HCT116 (cell line): ENCODE measurements around the gene EIF4EBP3. TPM values are rescaled to one million over a fixed set of nuclear protein-coding genes. Genes with fewer than 3 reads are reported as not detected.

Experiments used
- ATAC-seq: fragments of 200-7000 bp; cut with Tn5 transposase; 2 replicates; pipeline ENCODE4 v1.9.1; 2020; ENCODE audit warnings: mild to moderate bottlenecking, moderate library complexity
- BruUV-seq: library from RNA; stranded (reverse); fragments of 400-500 nt; replicated peaks from 2 replicates; lab custom pipeline; 2021; lab: Mats Ljungman, UMichigan
- CTCF ChIA-PET: fragments of 300-600 bp; sonication (Branson Sonifier 250); formaldehyde crosslinking; loops from one replicate; lab custom pipeline; 2021; ENCODE audit warnings: antibody characterized with exemption; lab: Charles Lee
- POLR2A ChIA-PET: fragments of 300-600, 350-600 bp; sonication (Branson Sonifier 250); formaldehyde crosslinking; loops from one replicate; lab custom pipeline; 2021; ENCODE audit warnings: antibody characterized with exemption; lab: Charles Lee
- RAD21 ChIA-PET, 2 experiments: fragments of 300-600 bp; sonication (Branson Sonifier 250); formaldehyde crosslinking; loops; one replicate each; lab custom pipeline; 2023; ENCODE audit warnings: low total read pairs in 2 of 2; ENCODE audit not compliant: uncharacterized antibody in 2 of 2, unreplicated experiment in 2 of 2, low non-redundant PET in 1 of 2; lab: Charles Lee
- DNase-seq: peaks from one replicate; pipeline ENCODE4 v3.0.0-alpha.2; 2010; ENCODE audit warnings: low read depth, low spot score
- H2AFZ ChIP-seq: fragments of 200-600 bp; shearing (Covaris generic), sonication (generic); 2 replicates; pipeline ENCODE4 v1.6.1; 2017; ENCODE audit warnings: low read depth, mixed run types, mixed read lengths, antibody characterized with exemption, low read length; ENCODE audit not compliant: poor library complexity, severe bottlenecking
- H3K27ac ChIP-seq: 2 replicates; pipeline ENCODE4 v1.5.1; 2012; ENCODE audit warnings: low read depth, low read length
- H3K27me3 ChIP-seq: fragments of 200-600 bp; sonication (generic); 2 replicates; pipeline ENCODE4 v1.6.1; 2016; ENCODE audit warnings: mixed run types, low read length, mixed read lengths; ENCODE audit not compliant: insufficient read depth
- H3K36me3 ChIP-seq, 2 experiments: fragments of 200-500 bp in 1 of 2; fragments of 200-600 bp in 1 of 2; sonication (Bioruptor generic) in 1 of 2; sonication (generic) in 1 of 2; 2 replicates each; pipeline versions ENCODE4 v1.5.1 to v1.6.1; 2014 to 2016; ENCODE audit warnings: low read length in 2 of 2, inconsistent platforms in 1 of 2, mixed read lengths in 1 of 2, mixed run types in 1 of 2; ENCODE audit not compliant: insufficient read depth in 2 of 2, control insufficient read depth in 1 of 2
- H3K4me1 ChIP-seq, 2 experiments: fragments of 200-600 bp in 1 of 2; sonication (generic) in 1 of 2; 2 replicates each; pipeline versions ENCODE4 v1.5.1 to v1.6.1; 2012 to 2017; ENCODE audit warnings: low read length in 2 of 2, inconsistent platforms in 1 of 2, mild to moderate bottlenecking in 1 of 2, mixed read lengths in 1 of 2, mixed run types in 1 of 2, moderate library complexity in 1 of 2; ENCODE audit not compliant: insufficient read depth in 2 of 2, control insufficient read depth in 1 of 2
- H3K4me2 ChIP-seq: fragments of 200-600 bp; sonication (generic); 2 replicates; pipeline ENCODE4 v1.6.1; 2017; ENCODE audit warnings: mixed run types, low read length, mixed read lengths
- H3K4me3 ChIP-seq, 2 experiments: fragments of 200-600 bp in 1 of 2; sonication (generic) in 1 of 2; replicated peaks in 1 of 2; 2 replicates each; pipeline ENCODE4 v1.5.1; 2011 to 2016; ENCODE audit warnings: low read length in 2 of 2, control low read depth in 1 of 2, low read depth in 1 of 2, mild to moderate bottlenecking in 1 of 2, mixed read lengths in 1 of 2, mixed run types in 1 of 2
- H3K79me2 ChIP-seq: fragments of 200-600 bp; sonication (generic); 2 replicates; pipeline ENCODE4 v1.6.1; 2017; ENCODE audit warnings: mild to moderate bottlenecking, mixed run types, low read length, moderate library complexity, mixed read lengths; ENCODE audit not compliant: insufficient read depth
- H3K9ac ChIP-seq: fragments of 200-600 bp; sonication (generic); 2 replicates; pipeline ENCODE4 v1.6.1; 2016; ENCODE audit warnings: low read length, mixed read lengths
- H3K9me2 ChIP-seq: fragments of 200-600 bp; sonication (generic), shearing (Covaris generic); 2 replicates; pipeline ENCODE4 v1.6.1; 2017; ENCODE audit warnings: mixed run types, mild to moderate bottlenecking, moderate library complexity; ENCODE audit not compliant: insufficient read depth
- H3K9me3 ChIP-seq, 2 experiments: fragments of 200-500 bp in 1 of 2; fragments of 200-600 bp in 1 of 2; sonication (Bioruptor generic) in 1 of 2; sonication (generic) in 1 of 2; 2 replicates each; pipeline ENCODE4 v1.6.1; 2014 to 2017; ENCODE audit warnings: low read length in 2 of 2, mixed read lengths in 2 of 2, inconsistent platforms in 1 of 2, low read depth in 1 of 2, mild to moderate bottlenecking in 1 of 2, mixed run types in 1 of 2, moderate library complexity in 1 of 2; ENCODE audit not compliant: control insufficient read depth in 1 of 2, insufficient read depth in 1 of 2
- H4K20me1 ChIP-seq: fragments of 200-600 bp; sonication (generic), shearing (Covaris generic); 2 replicates; pipeline ENCODE4 v1.6.1; 2017; ENCODE audit warnings: mixed run types, mild to moderate bottlenecking, moderate library complexity; ENCODE audit not compliant: insufficient read depth
- EZH2 ChIP-seq: fragments of 200-600 bp; sonication (generic); IDR thresholded peaks from 2 replicates; pipeline ENCODE4 v1.6.1; 2017; ENCODE audit warnings: antibody characterized with exemption, mixed run types
- FOSL1 ChIP-seq: IDR thresholded peaks from 2 replicates; pipeline ENCODE4 v1.6.1; 2012; ENCODE audit warnings: low read depth
- POLR2A ChIP-seq: IDR thresholded peaks from 2 replicates; pipeline ENCODE4 v1.7.0; 2011; ENCODE audit warnings: borderline replicate concordance; ENCODE audit not compliant: insufficient read depth, insufficient read length; ENCODE audit errors: extremely low read depth
- SP1 ChIP-seq: IDR thresholded peaks from 2 replicates; pipeline ENCODE4 v1.6.1; 2012; ENCODE audit warnings: low read depth
- SRF ChIP-seq: IDR thresholded peaks from 2 replicates; pipeline ENCODE4 v1.6.1; 2012; ENCODE audit warnings: low read depth
- YY1 ChIP-seq: IDR thresholded peaks from 2 replicates; pipeline ENCODE4 v1.6.1; 2011; ENCODE audit warnings: low read length, low read depth, moderate library complexity, mild to moderate bottlenecking; ENCODE audit not compliant: insufficient replicate concordance; ENCODE audit errors: extremely low read depth
- intact Hi-C: fragments of 100-400 bp; cut with micrococcal nuclease; formaldehyde crosslinking; loops from 2 replicates; pipeline ENCODE4 v1.10.0; 2022
- total RNA-seq: library from RNA; stranded (reverse); gene quantifications from one replicate; pipeline ENCODE4 v1.2.1, GENCODE V29; 2021; ENCODE audit not compliant: unreplicated experiment
- TF ChIP-seq, protein P1 (sequence below), 3 experiments: fragments of 200-600 bp in 1 of 3; sonication (generic) in 1 of 3; IDR thresholded peaks in 2 of 3; conservative IDR thresholded peaks in 1 of 3; 2 replicates each; pipeline ENCODE4 v1.5.1; 2012 to 2017; ENCODE audit warnings: low read depth in 2 of 3, low read length in 2 of 3, antibody characterized with exemption in 1 of 3, borderline replicate concordance in 1 of 3, control low read depth in 1 of 3, mild to moderate bottlenecking in 1 of 3, mixed read lengths in 1 of 3, mixed run types in 1 of 3, moderate library complexity in 1 of 3; ENCODE audit not compliant: insufficient read depth in 1 of 3
- TF ChIP-seq, protein P2 (sequence below): IDR thresholded peaks from 2 replicates; pipeline ENCODE4 v1.6.1; 2012; ENCODE audit warnings: low read depth

The EIF4EBP3 gene
- total RNA-seq, 1 experiment from 2014 or later = 6.0 TPM

DNA sequence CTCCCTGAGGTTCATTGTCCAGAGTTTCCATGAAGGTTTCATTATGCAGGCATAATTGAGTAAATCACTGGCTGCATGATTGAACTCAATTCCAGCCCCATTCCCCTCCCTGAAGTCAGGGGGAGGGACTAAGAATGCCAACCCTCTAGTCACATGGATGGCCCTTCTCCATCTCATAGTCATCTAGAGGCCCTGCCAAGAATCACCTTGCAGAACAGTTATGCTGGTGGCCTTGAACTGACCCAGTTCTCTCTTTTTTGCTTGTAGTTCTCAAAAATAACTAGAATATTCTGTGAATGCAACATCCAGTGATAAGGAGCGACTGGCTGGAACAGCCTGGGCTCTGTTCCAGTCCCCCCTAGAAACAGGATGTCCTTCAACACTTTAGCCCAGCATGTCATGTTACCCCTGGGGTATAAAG lies 48.9 kb downstream of the EIF4EBP3 start:
- Histone ChIP-seq H3K4me2 (no peak overlapping the region), H3K27ac (no peak overlapping the region), H2AFZ (no peak overlapping the region), H4K20me1 (no peaks in the 10 kb centered on the region), H3K9ac (no peak overlapping the region), H3K27me3 (no peaks in the 10 kb centered on the region), H3K4me3 (no peak overlapping the region), H3K79me2 (no peaks in the 10 kb centered on the region), H3K4me1 (no peaks in the 10 kb centered on the region; a peak in 1 of 4 replicates), H3K36me3 (no peaks in the 10 kb centered on the region), H3K9me3 (no peaks in the 10 kb centered on the region), H3K9me2 (no peaks in the 10 kb centered on the region)
- intact Hi-C loops = no loop called here
- RAD21 ChIA-PET = no interaction called here
- POLR2A ChIA-PET = no interaction called here
- TF ChIP-seq, protein P1, sequence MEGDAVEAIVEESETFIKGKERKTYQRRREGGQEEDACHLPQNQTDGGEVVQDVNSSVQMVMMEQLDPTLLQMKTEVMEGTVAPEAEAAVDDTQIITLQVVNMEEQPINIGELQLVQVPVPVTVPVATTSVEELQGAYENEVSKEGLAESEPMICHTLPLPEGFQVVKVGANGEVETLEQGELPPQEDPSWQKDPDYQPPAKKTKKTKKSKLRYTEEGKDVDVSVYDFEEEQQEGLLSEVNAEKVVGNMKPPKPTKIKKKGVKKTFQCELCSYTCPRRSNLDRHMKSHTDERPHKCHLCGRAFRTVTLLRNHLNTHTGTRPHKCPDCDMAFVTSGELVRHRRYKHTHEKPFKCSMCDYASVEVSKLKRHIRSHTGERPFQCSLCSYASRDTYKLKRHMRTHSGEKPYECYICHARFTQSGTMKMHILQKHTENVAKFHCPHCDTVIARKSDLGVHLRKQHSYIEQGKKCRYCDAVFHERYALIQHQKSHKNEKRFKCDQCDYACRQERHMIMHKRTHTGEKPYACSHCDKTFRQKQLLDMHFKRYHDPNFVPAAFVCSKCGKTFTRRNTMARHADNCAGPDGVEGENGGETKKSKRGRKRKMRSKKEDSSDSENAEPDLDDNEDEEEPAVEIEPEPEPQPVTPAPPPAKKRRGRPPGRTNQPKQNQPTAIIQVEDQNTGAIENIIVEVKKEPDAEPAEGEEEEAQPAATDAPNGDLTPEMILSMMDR (IDR thresholded peaks at IDR 0.05 in 2 of 3, conservative IDR thresholded peaks at IDR 0.05 in 1 of 3; ENCODE audit: borderline replicate concordance in 1 of 3, insufficient read depth in 1 of 3, low read depth in 2 of 3, low read length in 2 of 3) = no peak
- TF ChIP-seq SP1 (no peak), POLR2A (no peak), YY1 (no peak), EZH2 (no peak), SRF (no peak), FOSL1 (no peak)
- TF ChIP-seq, protein P2, sequence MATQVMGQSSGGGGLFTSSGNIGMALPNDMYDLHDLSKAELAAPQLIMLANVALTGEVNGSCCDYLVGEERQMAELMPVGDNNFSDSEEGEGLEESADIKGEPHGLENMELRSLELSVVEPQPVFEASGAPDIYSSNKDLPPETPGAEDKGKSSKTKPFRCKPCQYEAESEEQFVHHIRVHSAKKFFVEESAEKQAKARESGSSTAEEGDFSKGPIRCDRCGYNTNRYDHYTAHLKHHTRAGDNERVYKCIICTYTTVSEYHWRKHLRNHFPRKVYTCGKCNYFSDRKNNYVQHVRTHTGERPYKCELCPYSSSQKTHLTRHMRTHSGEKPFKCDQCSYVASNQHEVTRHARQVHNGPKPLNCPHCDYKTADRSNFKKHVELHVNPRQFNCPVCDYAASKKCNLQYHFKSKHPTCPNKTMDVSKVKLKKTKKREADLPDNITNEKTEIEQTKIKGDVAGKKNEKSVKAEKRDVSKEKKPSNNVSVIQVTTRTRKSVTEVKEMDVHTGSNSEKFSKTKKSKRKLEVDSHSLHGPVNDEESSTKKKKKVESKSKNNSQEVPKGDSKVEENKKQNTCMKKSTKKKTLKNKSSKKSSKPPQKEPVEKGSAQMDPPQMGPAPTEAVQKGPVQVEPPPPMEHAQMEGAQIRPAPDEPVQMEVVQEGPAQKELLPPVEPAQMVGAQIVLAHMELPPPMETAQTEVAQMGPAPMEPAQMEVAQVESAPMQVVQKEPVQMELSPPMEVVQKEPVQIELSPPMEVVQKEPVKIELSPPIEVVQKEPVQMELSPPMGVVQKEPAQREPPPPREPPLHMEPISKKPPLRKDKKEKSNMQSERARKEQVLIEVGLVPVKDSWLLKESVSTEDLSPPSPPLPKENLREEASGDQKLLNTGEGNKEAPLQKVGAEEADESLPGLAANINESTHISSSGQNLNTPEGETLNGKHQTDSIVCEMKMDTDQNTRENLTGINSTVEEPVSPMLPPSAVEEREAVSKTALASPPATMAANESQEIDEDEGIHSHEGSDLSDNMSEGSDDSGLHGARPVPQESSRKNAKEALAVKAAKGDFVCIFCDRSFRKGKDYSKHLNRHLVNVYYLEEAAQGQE = no peak
- DNase-seq (no peak), ATAC-seq (no peak)
- CTCF ChIA-PET = no interaction called here
- BruUV-seq = no TSS peak
